GM13976 (cell line): ENCODE measurements around the gene ARHGEF10L.

Experiments
- DNase-seq: peaks from one replicate; pipeline ENCODE4 v3.0.0; 2012; ENCODE audit warnings: low spot score
- in situ Hi-C: fragments of 300-500 bp; cut with MboI; formaldehyde crosslinking; loops from one replicate; pipeline ENCODE4 v1.12.0; 2022; ENCODE audit warnings: low sequenced_read_pairs, mixed read lengths, inconsistent platforms; ENCODE audit not compliant: unreplicated experiment
- TF ChIP-seq, protein P1 (sequence below): IDR thresholded peaks from 2 replicates; pipeline ENCODE4 v1.5.1; 2012; ENCODE audit warnings: borderline replicate concordance, mild to moderate bottlenecking; ENCODE audit not compliant: insufficient read depth; ENCODE audit errors: extremely low read depth, missing control alignments, control extremely low read depth

The ARHGEF10L gene

DNA sequence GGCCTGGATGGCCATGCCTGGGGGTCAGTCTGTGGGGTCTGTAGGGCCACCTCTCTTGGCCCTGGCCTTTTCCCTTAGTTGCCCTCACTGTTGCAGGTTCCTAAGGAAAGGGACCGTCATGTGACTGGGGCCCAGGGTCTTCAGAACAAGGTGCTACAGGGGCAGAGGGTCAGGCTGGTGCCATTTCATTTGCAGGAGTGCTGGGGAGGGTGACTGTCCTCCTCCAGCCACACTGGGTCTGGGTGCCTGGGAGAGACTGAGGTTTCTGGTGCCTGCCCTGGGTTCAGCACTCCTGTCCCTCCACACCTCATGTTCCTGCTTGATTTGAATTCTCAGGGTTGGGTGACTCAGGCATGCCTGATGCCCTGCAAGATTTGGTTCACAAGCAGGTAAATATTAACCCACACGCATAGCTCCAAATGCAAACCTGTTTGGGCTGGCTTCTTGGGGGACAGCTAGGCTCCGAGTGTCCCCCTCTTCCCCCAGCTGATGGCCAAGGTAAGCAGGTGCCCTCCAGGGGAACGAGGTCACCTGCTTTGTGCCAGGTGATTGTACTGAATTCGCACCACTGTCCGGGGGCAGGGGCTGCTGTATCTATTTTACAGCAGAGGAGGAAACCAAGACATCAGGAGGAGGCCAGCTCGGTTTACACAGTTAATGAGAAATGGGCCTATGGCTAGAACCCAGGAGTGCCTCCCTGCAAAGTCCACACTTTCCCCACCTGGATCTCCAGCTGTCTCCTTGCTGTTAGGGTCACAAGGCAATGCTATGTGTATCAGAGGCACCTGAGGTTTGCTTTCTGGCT, 20.3 kb downstream of the ARHGEF10L start:
- in situ Hi-C loops = no loop called here
- TF ChIP-seq, protein P1, sequence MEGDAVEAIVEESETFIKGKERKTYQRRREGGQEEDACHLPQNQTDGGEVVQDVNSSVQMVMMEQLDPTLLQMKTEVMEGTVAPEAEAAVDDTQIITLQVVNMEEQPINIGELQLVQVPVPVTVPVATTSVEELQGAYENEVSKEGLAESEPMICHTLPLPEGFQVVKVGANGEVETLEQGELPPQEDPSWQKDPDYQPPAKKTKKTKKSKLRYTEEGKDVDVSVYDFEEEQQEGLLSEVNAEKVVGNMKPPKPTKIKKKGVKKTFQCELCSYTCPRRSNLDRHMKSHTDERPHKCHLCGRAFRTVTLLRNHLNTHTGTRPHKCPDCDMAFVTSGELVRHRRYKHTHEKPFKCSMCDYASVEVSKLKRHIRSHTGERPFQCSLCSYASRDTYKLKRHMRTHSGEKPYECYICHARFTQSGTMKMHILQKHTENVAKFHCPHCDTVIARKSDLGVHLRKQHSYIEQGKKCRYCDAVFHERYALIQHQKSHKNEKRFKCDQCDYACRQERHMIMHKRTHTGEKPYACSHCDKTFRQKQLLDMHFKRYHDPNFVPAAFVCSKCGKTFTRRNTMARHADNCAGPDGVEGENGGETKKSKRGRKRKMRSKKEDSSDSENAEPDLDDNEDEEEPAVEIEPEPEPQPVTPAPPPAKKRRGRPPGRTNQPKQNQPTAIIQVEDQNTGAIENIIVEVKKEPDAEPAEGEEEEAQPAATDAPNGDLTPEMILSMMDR = no peak
- DNase-seq = no peak

DNA sequence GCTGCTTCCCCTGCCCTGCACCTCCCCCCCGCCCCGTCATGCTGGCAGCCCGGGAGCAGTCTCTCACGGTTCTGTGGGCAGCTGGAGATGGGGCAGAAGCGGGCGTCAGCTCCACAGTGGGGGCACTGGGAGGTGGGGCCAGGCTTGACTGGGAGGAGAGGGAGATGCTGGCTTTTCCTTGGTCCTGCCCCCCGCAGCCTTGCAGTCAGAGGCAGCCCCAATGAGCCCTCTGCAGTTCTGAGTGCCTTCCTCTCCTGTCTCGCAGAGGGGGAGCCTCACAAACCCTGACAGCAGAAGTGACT, 21.7 kb downstream of the ARHGEF10L start:
- in situ Hi-C loops = no loop called here
- TF ChIP-seq, protein P1 = no peak
- DNase-seq = no peak

DNA sequence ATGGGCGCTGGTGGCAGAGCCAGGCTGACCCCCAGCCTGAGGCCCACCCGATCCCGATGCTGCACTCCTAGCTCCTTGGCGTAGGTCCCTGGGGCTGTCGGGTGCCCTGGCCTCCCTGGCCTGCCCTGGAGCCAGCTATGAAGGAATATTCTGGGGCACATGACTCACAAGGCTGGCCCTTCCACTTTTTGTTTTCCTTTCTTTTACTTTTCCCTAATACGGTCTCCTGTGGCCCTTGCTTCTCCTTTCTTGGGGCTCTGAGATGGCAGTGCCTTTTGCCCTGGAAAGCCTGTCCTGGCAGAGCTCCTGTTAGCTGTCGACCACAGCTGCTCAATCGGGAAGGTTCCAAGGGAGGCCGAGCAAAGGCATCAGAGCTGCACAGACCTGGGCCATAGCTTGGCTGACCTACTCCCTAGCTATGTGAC, 22.1 kb downstream of the ARHGEF10L start:
- no peak for DNase-seq
- in situ Hi-C loops = no loop called here
- TF ChIP-seq, protein P1 = no peak

DNA sequence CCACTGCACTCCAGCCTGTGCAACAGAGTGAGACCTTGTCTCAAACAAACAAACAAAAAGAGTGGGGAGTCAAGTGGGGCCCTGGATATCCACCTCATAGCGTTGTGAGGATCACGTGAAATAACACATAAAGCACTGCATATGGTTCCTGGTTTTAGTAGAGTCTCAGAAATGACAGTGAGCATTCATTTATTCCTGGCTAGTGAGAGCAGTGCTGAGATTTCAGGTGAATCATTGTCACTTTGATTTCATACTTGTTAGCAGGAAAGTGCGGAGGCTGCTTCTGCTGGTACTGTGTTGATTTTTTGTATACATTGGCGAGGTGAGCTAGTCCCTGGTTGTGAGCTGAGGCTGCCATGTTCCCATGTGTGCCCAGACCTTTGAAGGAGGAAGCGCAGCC, 22.9 kb downstream of the ARHGEF10L start:
- no peak for DNase-seq
- in situ Hi-C loops = no loop called here
- TF ChIP-seq, protein P1 = no peak

DNA sequence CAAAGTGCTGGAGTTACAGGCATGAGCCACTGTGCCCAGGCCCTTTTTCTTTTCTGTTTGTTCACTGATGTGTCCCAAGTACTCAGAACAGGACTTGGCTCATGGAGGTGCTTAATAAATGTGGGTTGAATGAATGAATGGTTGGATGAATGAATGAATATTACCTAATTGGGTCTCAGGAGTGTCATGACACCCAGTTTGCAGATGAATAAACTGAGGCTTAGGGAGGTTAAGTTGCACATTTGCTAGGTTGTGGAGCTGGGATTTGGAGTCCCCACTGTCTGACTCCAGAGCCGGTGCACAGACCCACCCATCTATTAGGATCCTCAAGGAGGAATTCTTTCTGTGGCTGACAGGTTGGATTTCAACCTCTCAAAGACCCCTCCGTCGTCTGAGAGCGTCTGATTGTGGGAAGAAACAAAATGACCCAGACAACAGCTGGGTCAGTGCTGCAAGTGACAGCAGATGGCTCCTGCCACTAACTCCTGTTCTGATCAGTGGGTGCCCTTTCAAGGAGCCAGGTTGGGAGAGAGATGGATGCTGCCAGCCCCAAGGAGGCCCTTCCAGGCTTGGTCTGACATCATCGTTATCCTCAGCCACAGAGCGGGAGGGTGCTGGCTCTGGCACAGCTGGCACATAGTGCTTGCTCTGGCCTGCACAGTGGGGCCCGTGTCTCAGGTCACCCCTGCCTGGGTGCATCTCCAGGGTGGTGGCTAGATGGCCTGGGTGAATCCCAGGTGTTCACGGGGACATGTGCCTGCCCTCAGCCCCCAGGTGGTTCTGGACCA, 24.2 kb downstream of the ARHGEF10L start:
- TF ChIP-seq, protein P1 = no peak
- DNase-seq = no peak
- in situ Hi-C loops = no loop called here

DNA sequence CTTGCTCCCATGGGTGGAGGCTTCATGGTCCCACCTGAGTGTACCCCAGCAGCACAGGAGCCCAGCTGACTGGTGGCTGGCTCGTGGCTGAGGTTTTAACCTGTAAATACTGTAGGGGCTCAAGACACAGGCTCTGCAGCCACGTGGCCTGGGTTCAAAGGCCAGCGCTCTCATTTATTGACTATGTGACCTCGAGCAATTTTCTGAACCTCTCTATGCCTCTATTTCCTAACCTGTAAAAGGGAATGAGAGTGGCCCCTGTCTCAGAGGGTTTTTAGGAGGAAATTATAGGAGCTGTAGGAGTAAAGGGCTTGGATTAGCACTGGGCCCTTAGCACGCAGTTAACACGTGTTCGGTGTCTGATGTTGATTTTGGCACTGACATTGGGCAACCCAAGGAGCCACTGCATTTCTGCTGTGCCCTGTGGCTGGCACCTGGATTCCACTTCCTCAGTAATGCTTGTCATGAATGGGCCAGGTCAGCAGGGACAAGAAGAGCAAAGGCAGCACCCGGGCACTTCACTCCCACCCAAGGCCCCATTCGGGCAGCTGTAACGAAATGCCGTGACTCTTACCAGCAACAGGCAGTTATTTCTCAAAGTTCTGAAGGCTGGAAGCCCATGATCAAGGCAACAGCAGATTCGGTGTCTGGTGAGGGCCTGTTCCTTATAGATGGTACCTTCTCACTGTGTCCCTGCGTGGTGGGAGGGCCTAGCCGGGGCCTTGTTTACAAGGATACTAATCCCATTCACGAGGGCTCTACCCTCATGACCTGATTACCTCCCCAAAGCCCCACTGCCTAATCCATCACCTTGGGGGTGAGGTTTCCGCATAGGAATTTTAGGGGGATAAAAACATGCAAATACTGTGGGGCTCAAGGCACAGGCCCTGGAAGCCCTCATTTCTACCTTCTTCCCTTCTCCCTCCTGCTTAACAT, 25.2 kb downstream of the ARHGEF10L start:
- in situ Hi-C loops = no loop called here
- no peak for DNase-seq
- TF ChIP-seq, protein P1 = no peak
